NB4 (cell line): ENCODE measurements around the gene CFAP210.

Experiments
- CTCF ChIP-seq: IDR thresholded peaks from one replicate; pipeline ENCODE4 v1.5.1; 2012; ENCODE audit warnings: low read depth, low read length
- MAX ChIP-seq: IDR thresholded peaks from 2 replicates; pipeline ENCODE4 v1.6.1; 2011; ENCODE audit warnings: low read depth, low read length
- MYC ChIP-seq: IDR thresholded peaks from 2 replicates; pipeline ENCODE4 v1.6.1; 2011; ENCODE audit warnings: low read depth, low read length
- POLR2A ChIP-seq: IDR thresholded peaks from 2 replicates; pipeline ENCODE4 v1.6.1; 2011; ENCODE audit warnings: mild to moderate bottlenecking; ENCODE audit not compliant: insufficient read length; ENCODE audit errors: extremely low read depth

GRCh38 chr2:169735623-169736022 is 41.4 kb upstream of the CFAP210 start:
- TF ChIP-seq CTCF (no peak), POLR2A (no peak), MYC (no peak), MAX (no peak)
